Measurements from ENCODE around the gene ZNF438. TPM values are rescaled to one million over a fixed set of nuclear protein-coding genes. Genes with fewer than 3 reads are reported as not detected.

The ZNF438 gene
- total and polyA plus RNA-seq, 5 experiments from 2014 or later: 2.3 to 6.0 (median 4.4) TPM

GRCh38 chr10:30853066-30853465 is 178.6 kb downstream of the ZNF438 start:
- DNase-seq (no peak), ATAC-seq (no peak)
- Mint-ChIP-seq H3K36me3 (peaks cover 0 to 4% (median 2%) of the 10 kb centered on the region in 3 donors), H3K27ac (peak overlapping the region in 1 of 10 donors; percentile 20), H3K9me3 (no peaks in the 10 kb centered on the region), H3K27me3 (no peaks in the 10 kb centered on the region), H3K4me1 (peaks cover 6 to 16% (median 11%) of the 10 kb centered on the region in 4 donors), H3K4me3 (no peak overlapping the region)
- POLR2A ChIA-PET: interaction anchor here (0.7 kb wide), 1 partner anchor 19 kb away, joined by 4 read pairs; no protein-coding TSS in a partner anchor

GRCh38 chr10:30850776-30851175 is 180.9 kb downstream of the ZNF438 start:
- POLR2A ChIA-PET: no interaction called here
- ATAC-seq (no peak), DNase-seq (no peak)
- peaks cover 6 to 16% (median 11%) of the 10 kb centered on the region in 4 donors for H3K4me1 Mint-ChIP-seq
- H3K4me3 Mint-ChIP-seq: no peak overlapping the region
- peaks cover 0 to 4% (median 2%) of the 10 kb centered on the region in 3 donors for H3K36me3 Mint-ChIP-seq
- H3K9me3 Mint-ChIP-seq: no peaks in the 10 kb centered on the region
- no peaks in the 10 kb centered on the region for H3K27me3 Mint-ChIP-seq
- no peak overlapping the region for H3K27ac Mint-ChIP-seq

- ATAC-seq: no peak
- Mint-ChIP-seq H3K27ac (peak overlapping the region in 3 of 10 donors; percentile 20 to 63 (median 28)), H3K27me3 (no peaks in the 10 kb centered on the region)
These were observed 182.2 kb downstream of the ZNF438 start for GRCh38 chr10:30849231-30850035.

GRCh38 chr10:30848396-30849032 is 183.2 kb downstream of the ZNF438 start:
- ATAC-seq: peak; percentile 65 to 90
- Mint-ChIP-seq H3K36me3 (peaks cover 0 to 4% (median 2%) of the 10 kb centered on the region in 3 donors), H3K27me3 (no peaks in the 10 kb centered on the region), H3K4me1 (peaks cover 6 to 16% (median 11%) of the 10 kb centered on the region in 4 donors), H3K4me3 (no peak overlapping the region), H3K27ac (peak overlapping the region in 6 of 10 donors; percentile 10 to 66 (median 43)), H3K9me3 (no peaks in the 10 kb centered on the region)
- peak in 4 of 10 donors; percentile 14 to 58 (median 32) for DNase-seq
- POLR2A ChIA-PET: no interaction called here

More at GRCh38 chr10:30849231-30850035, 182.2 kb downstream of the ZNF438 start:
- no peaks in the 10 kb centered on the region for H3K9me3 Mint-ChIP-seq
- peaks cover 6 to 16% (median 11%) of the 10 kb centered on the region in 4 donors for H3K4me1 Mint-ChIP-seq
- DNase-seq: no peak
- peaks cover 0 to 4% (median 2%) of the 10 kb centered on the region in 3 donors for H3K36me3 Mint-ChIP-seq
- POLR2A ChIA-PET: interaction anchor here (0.9 kb wide), 1 partner anchor 65 kb away, joined by 8 read pairs; no protein-coding TSS in a partner anchor
- no peak overlapping the region for H3K4me3 Mint-ChIP-seq

GRCh38 chr10:30847642-30848041 is 184.0 kb downstream of the ZNF438 start:
- Mint-ChIP-seq H3K9me3 (no peaks in the 10 kb centered on the region), H3K4me3 (no peak overlapping the region), H3K27me3 (no peaks in the 10 kb centered on the region), H3K27ac (peak overlapping the region in 1 of 10 donors; percentile 18), H3K36me3 (peaks cover 0 to 4% (median 2%) of the 10 kb centered on the region in 3 donors), H3K4me1 (peaks cover 6 to 16% (median 12%) of the 10 kb centered on the region in 4 donors)
- ATAC-seq (no peak), DNase-seq (no peak)
- POLR2A ChIA-PET: interaction anchor here (2.0 kb wide), 1 partner anchor 64 kb away, joined by 11 read pairs; no protein-coding TSS in a partner anchor

GRCh38 chr10:30847199-30847598 is 184.5 kb downstream of the ZNF438 start:
- DNase-seq: no peak
- Mint-ChIP-seq H3K4me1 (peaks cover 6 to 16% (median 12%) of the 10 kb centered on the region in 4 donors), H3K9me3 (no peaks in the 10 kb centered on the region)

DNA sequence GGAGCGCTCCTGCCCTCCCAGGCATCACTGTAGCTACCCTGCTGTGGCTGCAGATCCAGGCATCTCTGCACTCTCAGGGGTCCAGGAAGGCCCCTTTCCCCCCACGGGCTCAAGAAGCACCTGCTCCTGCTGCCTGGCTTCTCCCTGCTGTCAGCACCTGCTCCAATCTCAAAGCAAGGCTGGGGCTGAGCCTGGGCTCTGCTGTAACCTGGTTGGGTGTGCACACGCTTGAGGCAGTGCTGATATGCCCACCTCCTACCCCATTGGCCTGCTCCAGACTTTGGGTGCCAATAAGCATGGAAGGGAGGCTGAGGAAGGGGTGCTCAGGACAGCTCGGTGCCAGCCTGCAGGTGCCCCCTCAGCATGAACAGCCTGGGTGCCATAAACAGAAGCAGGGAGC is 185.0 kb downstream of the ZNF438 start:
- ATAC-seq (no peak), DNase-seq (no peak)
- Mint-ChIP-seq H3K4me3 (no peak overlapping the region), H3K4me1 (peaks cover 6 to 16% (median 12%) of the 10 kb centered on the region in 4 donors), H3K9me3 (no peaks in the 10 kb centered on the region), H3K27ac (no peak overlapping the region), H3K27me3 (no peaks in the 10 kb centered on the region), H3K36me3 (peaks cover 0 to 4% (median 2%) of the 10 kb centered on the region in 3 donors)
- POLR2A ChIA-PET: interaction anchor here (2.0 kb wide), 1 partner anchor 63 kb away, joined by 11 read pairs; no protein-coding TSS in a partner anchor

More at GRCh38 chr10:30847199-30847598, 184.5 kb downstream of the ZNF438 start:
- Mint-ChIP-seq H3K36me3 (peaks cover 0 to 4% (median 2%) of the 10 kb centered on the region in 3 donors), H3K27me3 (no peaks in the 10 kb centered on the region), H3K4me3 (no peak overlapping the region), H3K27ac (no peak overlapping the region)
- POLR2A ChIA-PET: interaction anchor here (2.0 kb wide), 1 partner anchor 64 kb away, joined by 11 read pairs; no protein-coding TSS in a partner anchor
- peak in 1 of 2 donors; percentile 52 for ATAC-seq

DNA sequence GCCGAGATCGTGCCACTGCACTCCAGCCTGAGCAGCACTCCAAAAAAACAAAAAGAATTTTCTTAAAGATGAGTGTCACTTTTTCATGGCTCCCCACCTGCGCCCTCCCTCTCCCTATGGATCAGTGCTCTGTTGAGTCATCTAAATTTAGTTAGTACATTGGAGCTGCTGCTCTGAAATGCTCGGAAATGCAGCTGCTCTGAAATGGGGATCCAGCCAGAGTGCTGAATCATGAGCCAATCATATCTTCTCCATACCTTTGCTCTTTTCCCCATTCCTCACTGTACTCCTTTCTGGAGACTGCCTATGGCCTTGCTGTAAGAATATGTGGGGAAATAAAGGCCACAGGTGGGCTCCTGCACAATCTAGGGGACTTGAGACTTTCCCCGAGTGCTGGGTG is 188.8 kb downstream of the ZNF438 start:
- no peaks in the 10 kb centered on the region for H3K27me3 Mint-ChIP-seq

GRCh38 chr10:30842185-30842584 is 189.5 kb downstream of the ZNF438 start:
- Mint-ChIP-seq H3K9me3 (no peaks in the 10 kb centered on the region), H3K4me1 (peaks cover 0 to 3% (median 0%) of the 10 kb centered on the region in 4 donors), H3K27ac (no peak overlapping the region), H3K27me3 (no peaks in the 10 kb centered on the region), H3K4me3 (peak overlapping the region in 1 of 10 donors; percentile 26), H3K36me3 (no peaks in the 10 kb centered on the region)
- POLR2A ChIA-PET: no interaction called here
- DNase-seq (no peak), ATAC-seq (no peak)

More for the DNA sequence above, 188.8 kb downstream of the ZNF438 start:
- POLR2A ChIA-PET: no interaction called here
- no peak overlapping the region for H3K27ac Mint-ChIP-seq
- H3K36me3 Mint-ChIP-seq: no peaks in the 10 kb centered on the region
- ATAC-seq (no peak), DNase-seq (no peak)
- no peak overlapping the region for H3K4me3 Mint-ChIP-seq
- no peaks in the 10 kb centered on the region for H3K9me3 Mint-ChIP-seq
- peaks cover 0 to 3% (median 0%) of the 10 kb centered on the region in 4 donors for H3K4me1 Mint-ChIP-seq

- POLR2A ChIA-PET: interaction anchor here (0.7 kb wide), 1 partner anchor 34 kb away, joined by 4 read pairs; no protein-coding TSS in a partner anchor
- Mint-ChIP-seq H3K4me1 (peaks cover 0 to 3% (median 0%) of the 10 kb centered on the region in 4 donors), H3K27ac (peak overlapping the region in 2 of 10 donors; percentile 46 to 64), H3K4me3 (no peak overlapping the region), H3K9me3 (no peaks in the 10 kb centered on the region), H3K27me3 (no peaks in the 10 kb centered on the region), H3K36me3 (no peaks in the 10 kb centered on the region)
- ATAC-seq (no peak), DNase-seq (no peak)
These were observed 191.1 kb downstream of the ZNF438 start for GRCh38 chr10:30840395-30841050.

GRCh38 chr10:30839652-30840051 is 192.0 kb downstream of the ZNF438 start:
- peaks cover 0 to 3% (median 0%) of the 10 kb centered on the region in 4 donors for H3K4me1 Mint-ChIP-seq
- POLR2A ChIA-PET: no interaction called here
- no peak overlapping the region for H3K4me3 Mint-ChIP-seq
- DNase-seq (no peak), ATAC-seq (no peak)
- H3K9me3 Mint-ChIP-seq: no peaks in the 10 kb centered on the region
- no peaks in the 10 kb centered on the region for H3K27me3 Mint-ChIP-seq
- H3K36me3 Mint-ChIP-seq: no peaks in the 10 kb centered on the region
- H3K27ac Mint-ChIP-seq: no peak overlapping the region

GRCh38 chr10:30836406-30836805 is 195.3 kb downstream of the ZNF438 start:
- no peaks in the 10 kb centered on the region for H3K27me3 Mint-ChIP-seq
- no peaks in the 10 kb centered on the region for H3K4me1 Mint-ChIP-seq
- DNase-seq (no peak), ATAC-seq (no peak)
- no peak overlapping the region for H3K4me3 Mint-ChIP-seq
- POLR2A ChIA-PET: interaction anchor here (0.7 kb wide), 1 partner anchor 534 kb away, joined by 5 read pairs; no protein-coding TSS in a partner anchor
- H3K36me3 Mint-ChIP-seq: no peaks in the 10 kb centered on the region
- H3K27ac Mint-ChIP-seq: no peak overlapping the region
- no peaks in the 10 kb centered on the region for H3K9me3 Mint-ChIP-seq

Measured in naive thymus-derived CD8-positive, alpha-beta T cell (primary cell).